Small intestine (tissue), 7 donors: ENCODE data around the gene TMEM117. TPM values are rescaled to one million over a fixed set of nuclear protein-coding genes. Genes with fewer than 3 reads are reported as not detected.
"Not testable (repeated sequence)": the region's sequence is repeated elsewhere in the genome, so short reads cannot be mapped to it uniquely, and the experiment has no call there.

Experiments used
- DNase-seq, 2 donors: peaks; one replicate each; pipeline versions ENCODE4 v3.0.0 to v3.0.0-alpha.2; 2013
- FAIRE-seq: peaks from 2 replicates; lab custom pipeline; 2012; peaks lifted over from hg19 to GRCh38; lab: Jason Lieb, UNC
- H3K27ac ChIP-seq, 3 donors: one replicate each; pipeline ENCODE4 v1.5.1; 2013; ENCODE audit warnings: low read length in 2 of 3, mild to moderate bottlenecking in 2 of 3, control low read depth in 1 of 3, inconsistent platforms in 1 of 3, low read depth in 1 of 3, moderate library complexity in 1 of 3
- H3K27me3 ChIP-seq, 3 donors: one replicate each; pipeline ENCODE4 v1.6.1; 2013; ENCODE audit warnings: low read length in 3 of 3, inconsistent platforms in 1 of 3; ENCODE audit not compliant: control insufficient read depth in 3 of 3, insufficient read depth in 3 of 3
- H3K36me3 ChIP-seq, 3 donors: one replicate each; pipeline ENCODE4 v1.6.1; 2013; ENCODE audit warnings: low read length in 3 of 3, inconsistent platforms in 1 of 3, low read depth in 1 of 3, mild to moderate bottlenecking in 1 of 3, moderate library complexity in 1 of 3; ENCODE audit not compliant: control insufficient read depth in 3 of 3, insufficient read depth in 2 of 3
- H3K4me1 ChIP-seq, 3 donors: one replicate each; pipeline ENCODE4 v1.6.1; 2013; ENCODE audit warnings: low read length in 2 of 3, inconsistent platforms in 1 of 3, low read depth in 1 of 3, mild to moderate bottlenecking in 1 of 3, moderate library complexity in 1 of 3; ENCODE audit not compliant: control insufficient read depth in 3 of 3, insufficient read depth in 2 of 3
- H3K4me3 ChIP-seq, 3 donors: one replicate each; pipeline ENCODE4 v1.5.1; 2013; ENCODE audit warnings: low read length in 3 of 3, control low read depth in 1 of 3, inconsistent platforms in 1 of 3, low read depth in 1 of 3, mild to moderate bottlenecking in 1 of 3, moderate library complexity in 1 of 3
- H3K9me3 ChIP-seq, 2 donors: one replicate each; pipeline ENCODE4 v1.6.1; 2013; ENCODE audit warnings: low read depth in 1 of 2, low read length in 1 of 2; ENCODE audit not compliant: control insufficient read depth in 2 of 2, insufficient read depth in 1 of 2
- WGBS, 3 donors: extraction: QIAGEN DNeasy Blood & Tissue Kit; methylation state at CpG; one replicate each; pipeline ENCODE4 v1.1.7; 2013; 5-methylcytosine and 5-hydroxymethylcytosine counted together
- polyA plus RNA-seq, 4 donors: library from polyadenylated mRNA; stranded (reverse) in 3 of 4; unstranded in 1 of 4; fragments of 200-250 nt in 3 of 4; fragments of 120-200 nt in 1 of 4; gene quantifications; one replicate each; pipeline versions ENCODE4 v1.2.1 to v1.2.3, GENCODE V29; 2013
- donor health status: healthy with polysubstance abuse.
- donor health status: control.
- donor health status: control.
- donor health status: Bipolar disorder and iron deficiency.
- donor health status: healthy.

TMEM117 gene
- polyA plus RNA-seq, 4 donors = 6.3 to 14.3 (median 13.8) TPM

DNA sequence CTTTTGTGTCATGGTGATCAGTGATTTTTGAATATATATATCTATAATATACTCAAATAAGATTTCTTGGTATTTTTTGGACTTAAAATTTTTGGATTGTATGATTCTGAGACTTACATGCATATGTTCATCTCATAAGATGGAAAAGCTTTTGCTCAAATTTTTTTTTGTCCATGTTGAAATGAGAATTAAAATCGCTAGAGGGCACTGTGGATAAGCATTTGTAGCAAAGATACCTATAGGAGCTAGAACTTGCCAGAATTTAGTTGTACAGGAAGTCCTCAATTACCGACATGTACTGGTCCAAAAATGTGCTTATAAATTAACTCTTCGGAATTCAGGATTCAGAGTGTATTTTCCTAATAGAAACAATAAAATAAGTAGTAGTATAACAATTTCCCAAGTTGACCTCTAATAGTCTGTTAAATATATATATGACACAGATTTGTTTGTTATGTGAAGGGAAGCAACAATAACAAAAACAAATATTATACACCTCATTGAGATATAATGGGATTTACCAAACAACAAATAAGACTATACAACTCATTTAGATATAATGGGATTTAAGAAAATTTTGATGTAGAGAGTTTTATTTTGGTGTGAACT, 179.6 kb downstream of the TMEM117 start:
- no peaks in the 10 kb centered on the region for H3K4me1 ChIP-seq
- FAIRE-seq = peak; percentile 90
- no peak overlapping the region for H3K27ac ChIP-seq
- WGBS, 3 donors = 2 to 4% (median 2%) methylated on average over 3 of the region's 3 CpGs
- no peaks in the 10 kb centered on the region for H3K27me3 ChIP-seq
- peak; percentile 49 to 59 for DNase-seq
- no peak overlapping the region for H3K4me3 ChIP-seq
- peaks cover 0 to 2% (median 0%) of the 10 kb centered on the region in 3 donors for H3K36me3 ChIP-seq
- H3K9me3 ChIP-seq = no peaks in the 10 kb centered on the region

- DNase-seq (no peak), FAIRE-seq (no peak)
- H3K9me3 ChIP-seq = no peaks in the 10 kb centered on the region
- no peak overlapping the region for H3K27ac ChIP-seq
- H3K36me3 ChIP-seq = peaks cover 0 to 2% (median 0%) of the 10 kb centered on the region in 3 donors
- peaks cover 0 to 2% (median 0%) of the 10 kb centered on the region in 3 donors for H3K4me1 ChIP-seq
- no peak overlapping the region for H3K4me3 ChIP-seq
- no peaks in the 10 kb centered on the region for H3K27me3 ChIP-seq
Observed at GRCh38 chr12:44017216-44017615, 181.3 kb downstream of the TMEM117 start.

DNA sequence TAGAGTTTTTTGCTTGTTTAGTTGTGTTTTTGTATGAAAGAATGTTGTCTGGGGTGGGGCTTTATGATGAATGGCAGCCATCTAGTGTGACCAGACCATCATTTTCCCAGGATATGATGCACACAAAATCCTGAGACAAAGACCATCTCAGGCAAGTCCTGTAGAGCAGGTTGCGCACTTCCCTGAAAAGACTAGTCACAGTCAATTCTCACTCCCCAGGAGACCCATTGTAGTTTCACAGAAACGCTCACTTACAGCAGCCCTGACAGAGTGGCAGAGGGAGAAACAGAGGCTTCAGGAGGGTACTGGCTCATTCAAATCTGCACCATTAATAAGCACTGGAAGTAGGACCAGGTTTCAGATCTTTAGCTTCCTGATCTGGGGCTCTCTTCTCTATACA, 183.2 kb downstream of the TMEM117 start:
- no peak for DNase-seq
- H3K36me3 ChIP-seq = peaks cover 0 to 2% (median 0%) of the 10 kb centered on the region in 3 donors
- H3K27ac ChIP-seq = no peak overlapping the region
- 73 to 93% (median 90%) methylated on average over 2 of the region's 2 CpGs for WGBS, 3 donors
- no peak for FAIRE-seq
- peaks cover 0 to 2% (median 0%) of the 10 kb centered on the region in 3 donors for H3K4me1 ChIP-seq
- no peaks in the 10 kb centered on the region for H3K27me3 ChIP-seq
- H3K9me3 ChIP-seq = no peaks in the 10 kb centered on the region
- no peak overlapping the region for H3K4me3 ChIP-seq

DNA sequence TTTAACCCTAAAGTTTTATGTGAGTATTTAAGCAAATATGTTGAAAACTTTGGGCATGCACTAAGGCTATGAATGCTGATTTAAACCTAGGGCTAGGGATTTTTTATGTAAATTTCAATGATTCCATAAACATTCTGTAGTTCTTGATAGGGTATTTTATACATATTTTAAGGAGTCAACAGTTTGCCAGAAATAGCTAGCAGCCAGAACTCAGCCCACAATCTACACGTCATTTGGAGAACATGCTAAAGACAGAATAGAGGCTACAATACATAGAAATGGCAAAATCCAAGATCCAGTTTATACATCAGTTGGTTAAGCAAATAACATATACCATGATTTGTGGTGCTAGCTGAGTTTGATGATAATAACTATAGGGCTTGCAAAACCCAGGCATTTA, 184.7 kb downstream of the TMEM117 start:
- 82 to 86% (median 86%) methylated on average over 1 of the region's 1 CpG for WGBS, 3 donors
- no peak for DNase-seq
- no peak overlapping the region for H3K27ac ChIP-seq
- FAIRE-seq = no peak
- peaks cover 0 to 2% (median 0%) of the 10 kb centered on the region in 3 donors for H3K4me1 ChIP-seq
- no peaks in the 10 kb centered on the region for H3K9me3 ChIP-seq
- H3K36me3 ChIP-seq = peaks cover 0 to 2% (median 0%) of the 10 kb centered on the region in 3 donors
- no peak overlapping the region for H3K4me3 ChIP-seq
- H3K27me3 ChIP-seq = no peaks in the 10 kb centered on the region

- FAIRE-seq (no peak), DNase-seq (peak; percentile 3 to 17)
- 81 to 94% (median 93%) methylated on average over 1 of the region's 1 CpG for WGBS, 3 donors
- Histone ChIP-seq H3K27me3 (no peaks in the 10 kb centered on the region), H3K36me3 (peaks cover 0 to 2% (median 0%) of the 10 kb centered on the region in 3 donors), H3K4me3 (no peak overlapping the region), H3K27ac (no peak overlapping the region), H3K4me1 (peaks cover 0 to 2% (median 0%) of the 10 kb centered on the region in 3 donors), H3K9me3 (no peaks in the 10 kb centered on the region)
Observed at GRCh38 chr12:44021471-44021971, 185.6 kb downstream of the TMEM117 start.

GRCh38 chr12:44025499-44025898, 189.6 kb downstream of the TMEM117 start:
- WGBS, 3 donors = 81 to 85% (median 85%) methylated on average over 3 of the region's 3 CpGs
- Histone ChIP-seq H3K4me3 (no peak overlapping the region), H3K27ac (no peak overlapping the region), H3K36me3 (no peaks in the 10 kb centered on the region), H3K4me1 (peaks cover 0 to 2% (median 0%) of the 10 kb centered on the region in 3 donors), H3K27me3 (no peaks in the 10 kb centered on the region), H3K9me3 (peaks cover 0 to 14% of the 10 kb centered on the region in 2 donors)
- DNase-seq = no peak
- no peak for FAIRE-seq

GRCh38 chr12:44026046-44026445, 190.2 kb downstream of the TMEM117 start:
- H3K27ac ChIP-seq = no peak overlapping the region
- FAIRE-seq (no peak), DNase-seq (no peak)
- no peak overlapping the region for H3K4me3 ChIP-seq
- no peaks in the 10 kb centered on the region for H3K36me3 ChIP-seq
- peaks cover 0 to 14% of the 10 kb centered on the region in 2 donors for H3K9me3 ChIP-seq
- H3K27me3 ChIP-seq = no peaks in the 10 kb centered on the region
- WGBS, 3 donors = 94 to 96% (median 95%) methylated on average over 2 of the region's 2 CpGs
- peaks cover 0 to 2% (median 0%) of the 10 kb centered on the region in 3 donors for H3K4me1 ChIP-seq

DNA sequence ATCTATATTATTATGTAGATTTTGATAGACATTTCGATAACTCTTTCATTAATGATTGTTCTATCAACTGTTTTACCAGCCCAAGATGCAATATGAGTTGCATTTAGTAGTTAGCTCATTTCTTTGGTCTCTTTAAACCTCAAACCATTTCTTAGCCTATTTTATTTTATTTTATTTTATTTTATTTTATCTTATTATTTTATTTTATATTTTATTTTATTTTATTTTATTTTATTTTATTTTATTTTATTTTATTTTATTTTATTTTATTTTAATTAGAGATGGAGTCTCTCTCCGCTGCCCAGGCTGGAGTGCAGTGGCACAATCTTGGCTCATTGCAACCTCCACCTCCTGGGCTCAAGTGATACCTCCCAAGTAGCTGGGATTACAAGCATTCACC, 191.0 kb downstream of the TMEM117 start:
- H3K27ac ChIP-seq, FAIRE-seq, DNase-seq, H3K36me3 ChIP-seq, H3K4me1 ChIP-seq, H3K27me3 ChIP-seq, H3K4me3 ChIP-seq: not testable (repeated sequence)
- H3K9me3 ChIP-seq = peaks cover 0 to 14% of the 10 kb centered on the region in 2 donors
- 69 to 91% (median 89%) methylated on average over 2 of the region's 2 CpGs for WGBS, 3 donors
